Urinary bladder (tissue), 4 donors: ENCODE data around the gene SELENOP. TPM values are rescaled to one million over a fixed set of nuclear protein-coding genes. Genes with fewer than 3 reads are reported as not detected.
A peak's percentile ranks its signal among the peaks of the same experiment; 100 is the strongest.
"Not testable (repeated sequence)": the region's sequence is repeated elsewhere in the genome, so short reads cannot be mapped to it uniquely, and the experiment has no call there.

ENCODE experiments used
- DNase-seq: peaks from one replicate; pipeline ENCODE4 v3.0.0-alpha.2; 2015; ENCODE audit errors: extremely low spot score
- H3K27ac ChIP-seq: one replicate; pipeline ENCODE4 v1.5.1; 2013; ENCODE audit warnings: low read depth, mild to moderate bottlenecking, moderate library complexity
- H3K36me3 ChIP-seq: one replicate; pipeline ENCODE4 v1.6.1; 2013; ENCODE audit warnings: mild to moderate bottlenecking, moderate library complexity; ENCODE audit not compliant: insufficient read depth
- H3K4me1 ChIP-seq: one replicate; pipeline ENCODE4 v1.6.1; 2013; ENCODE audit warnings: mild to moderate bottlenecking, moderate library complexity; ENCODE audit not compliant: insufficient read depth
- H3K4me3 ChIP-seq: one replicate; pipeline ENCODE4 v1.5.1; 2013; ENCODE audit warnings: low read depth, low read length
- WGBS: extraction: QIAGEN DNeasy Blood & Tissue Kit; methylation state at CpG from one replicate; pipeline ENCODE4 v1.1.7; 2013; 5-methylcytosine and 5-hydroxymethylcytosine counted together
- polyA plus RNA-seq: library from polyadenylated mRNA; stranded (reverse); fragments of 200-250 nt; gene quantifications from one replicate; pipeline ENCODE4 v1.2.3, GENCODE V29; 2013
- total RNA-seq: library from RNA; depleted of rRNA; stranded (reverse); fragments of >200 nt; gene quantifications from one replicate; pipeline ENCODE4 v1.2.3, GENCODE V29; 2014
- donor health status: healthy with polysubstance abuse.
- donor health status: healthy.

Gene SELENOP
- total RNA-seq (433 TPM), polyA plus RNA-seq (283 TPM)

DNA sequence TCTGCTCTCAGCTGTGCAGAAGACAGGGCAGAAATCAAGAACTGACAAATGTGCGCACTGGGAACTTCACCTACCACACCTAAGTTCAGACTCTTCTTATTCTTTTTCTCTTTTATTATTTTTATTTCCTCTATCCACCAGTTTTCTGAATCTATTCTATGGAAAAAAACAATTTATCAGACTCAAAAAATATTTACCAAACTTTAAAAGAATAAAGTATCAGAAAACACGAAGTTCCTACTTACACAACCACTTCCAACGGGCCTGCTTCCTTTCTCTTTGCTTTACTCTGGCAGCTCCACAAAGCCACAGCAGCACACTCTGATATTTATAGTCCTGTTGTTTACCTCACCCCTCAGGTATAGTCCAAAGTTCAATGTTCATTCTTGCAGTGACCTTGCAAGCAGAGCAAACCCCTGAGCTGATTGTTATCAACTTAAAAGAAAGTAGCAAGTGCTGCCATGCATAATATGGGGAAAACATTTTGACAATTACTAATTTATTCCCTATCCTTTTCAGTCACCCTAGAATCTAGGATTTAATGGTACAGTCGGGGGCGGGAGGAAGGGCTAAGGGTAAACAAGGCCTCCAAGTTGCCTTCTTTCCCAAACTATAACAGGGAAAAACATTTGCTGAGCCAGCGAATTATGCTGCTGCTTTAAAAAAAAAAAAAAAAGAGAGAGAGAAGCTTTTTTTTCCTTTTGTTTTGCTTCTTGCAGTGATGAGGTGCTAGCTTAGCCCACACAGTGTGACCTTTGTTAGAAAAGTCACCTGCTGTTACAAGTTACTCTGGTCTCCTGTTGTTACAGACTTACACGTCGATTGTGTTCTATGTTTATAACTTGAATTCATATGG is at the start of gene SELENOP:
Gene SELENOP (minus strand): TSS at position 302 of the 856 bp plus-strand sequence. CDS start 3,539 bp downstream, outside the sequence.
- WGBS, result 19% methylated on average over 8 of the region's 8 CpGs
- DNase-seq, result peak; percentile 86
- H3K27ac ChIP-seq, result peak within 1 kb of the TSS; percentile 77

DNA sequence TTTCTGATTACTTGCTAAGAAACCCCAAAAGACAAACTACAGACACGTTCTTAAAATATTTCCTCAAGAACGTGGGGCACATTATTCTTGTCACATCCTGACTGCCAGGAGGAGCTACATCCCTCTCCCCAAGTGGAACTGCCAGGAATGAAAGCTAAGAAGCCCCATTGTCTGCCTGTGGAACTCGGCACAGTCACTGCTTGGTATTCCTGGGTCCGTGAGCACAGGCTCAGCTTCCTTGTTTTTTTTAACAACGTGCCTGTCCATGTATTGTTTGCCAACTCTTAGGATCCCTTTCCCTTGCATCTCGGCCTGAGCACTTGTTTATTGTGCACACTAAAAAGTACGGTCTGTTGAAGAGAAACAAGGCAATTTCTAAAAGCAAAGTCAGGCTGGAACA is 47.0 kb upstream of the SELENOP start:
- no peak overlapping the region for H3K4me3 ChIP-seq
- WGBS, result 17% methylated on average over 7 of the region's 7 CpGs
- no peaks in the 10 kb centered on the region for H3K4me1 ChIP-seq
- no peak for DNase-seq
- no peak overlapping the region for H3K27ac ChIP-seq
- H3K36me3 ChIP-seq, result no peaks in the 10 kb centered on the region

More for the DNA sequence above, at the start of gene SELENOP:
- no peaks in the 10 kb centered on the region for H3K4me1 ChIP-seq
- peaks cover 3% of the 10 kb centered on the region for H3K36me3 ChIP-seq
- peak within 1 kb of the TSS; percentile 63 for H3K4me3 ChIP-seq

DNA sequence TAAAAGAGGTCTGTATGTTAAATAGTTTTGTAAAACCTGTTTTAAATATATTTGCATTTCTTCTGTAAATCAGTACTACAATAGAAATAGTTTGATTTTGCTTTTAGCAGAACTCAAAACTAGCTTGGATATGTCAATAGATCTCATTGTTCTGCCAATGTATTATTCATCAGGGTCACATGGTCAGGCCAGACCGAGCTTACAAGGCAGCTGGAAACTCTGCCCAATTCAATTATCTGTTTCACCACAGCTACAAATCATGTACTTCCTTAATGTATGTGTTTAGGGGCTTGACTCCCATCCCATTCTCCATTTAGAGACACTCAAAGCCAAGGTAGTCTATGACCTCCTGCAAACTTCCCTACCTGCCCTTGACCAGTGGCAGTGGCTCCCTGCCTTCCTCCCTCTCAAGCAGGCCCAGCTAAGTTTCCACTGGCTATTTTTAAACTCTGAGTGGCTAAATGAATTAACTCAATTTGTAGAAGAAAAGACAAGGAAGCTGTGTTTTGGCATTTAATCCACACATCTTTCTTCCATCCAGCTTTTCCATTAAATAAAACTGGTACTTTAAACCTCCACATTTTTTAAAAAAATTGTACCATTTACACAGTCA is 46.4 kb upstream of the SELENOP start:
- Histone ChIP-seq H3K4me1 (no peaks in the 10 kb centered on the region), H3K27ac (no peak overlapping the region), H3K4me3 (no peak overlapping the region), H3K36me3 (no peaks in the 10 kb centered on the region)
- 22% methylated on average over 1 of the region's 1 CpG for WGBS
- no peak for DNase-seq

DNA sequence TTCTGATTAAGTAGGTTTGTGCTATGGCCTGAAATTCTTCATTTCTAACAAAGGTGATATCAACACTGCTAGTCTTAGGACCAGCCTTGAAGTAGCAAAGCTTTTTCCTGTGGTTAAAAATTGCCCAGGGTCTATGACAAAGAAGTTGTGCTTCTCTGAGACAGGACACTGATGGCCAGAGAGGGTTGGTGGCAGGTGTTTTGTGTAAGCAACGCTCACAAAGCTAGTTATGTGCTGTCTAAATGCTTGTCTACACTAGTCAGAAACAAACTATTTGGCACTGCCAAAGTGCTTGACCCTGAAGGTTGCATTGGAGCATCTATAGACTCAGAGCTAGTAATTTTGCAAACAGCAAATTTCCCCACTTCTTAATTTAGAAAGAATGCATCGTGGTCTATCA is 44.1 kb upstream of the SELENOP start:
- no peaks in the 10 kb centered on the region for H3K36me3 ChIP-seq
- H3K4me1 ChIP-seq, result no peaks in the 10 kb centered on the region
- 43% methylated on average over 2 of the region's 2 CpGs for WGBS
- no peak overlapping the region for H3K4me3 ChIP-seq
- DNase-seq, result no peak
- no peak overlapping the region for H3K27ac ChIP-seq

GRCh38 chr5:42855386-42855785 is 43.7 kb upstream of the SELENOP start:
- no peak for DNase-seq
- H3K4me1 ChIP-seq, result no peaks in the 10 kb centered on the region
- no peak overlapping the region for H3K4me3 ChIP-seq
- H3K27ac ChIP-seq, result no peak overlapping the region
- H3K36me3 ChIP-seq, result no peaks in the 10 kb centered on the region

- no peaks in the 10 kb centered on the region for H3K36me3 ChIP-seq
- no peak overlapping the region for H3K4me3 ChIP-seq
- H3K27ac ChIP-seq, result no peak overlapping the region
- no peak for DNase-seq
- WGBS, result 73% methylated on average over 1 of the region's 1 CpG
- no peaks in the 10 kb centered on the region for H3K4me1 ChIP-seq
Observed at GRCh38 chr5:42854795-42855194, 43.1 kb upstream of the SELENOP start.

DNA sequence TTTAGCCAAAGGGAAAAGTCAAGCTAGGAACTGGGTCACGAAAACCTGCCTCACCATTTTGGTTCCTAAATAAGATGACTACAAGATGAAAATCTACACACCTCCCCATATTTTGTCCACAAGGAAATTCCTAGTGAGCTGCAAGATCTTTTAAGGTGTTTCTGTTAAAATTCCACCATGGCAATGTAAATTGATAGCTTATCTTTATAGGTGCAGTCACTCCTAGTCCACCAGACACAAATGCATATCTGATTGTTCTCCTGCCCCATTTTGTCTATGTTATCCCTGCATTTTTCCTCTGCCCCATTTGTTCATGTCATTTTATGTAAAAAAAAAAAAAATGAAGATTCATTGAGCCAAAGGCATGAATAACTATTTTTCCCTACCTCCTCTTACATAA is 41.1 kb upstream of the SELENOP start:
- no peak for DNase-seq
- H3K36me3 ChIP-seq, result no peaks in the 10 kb centered on the region
- no peak overlapping the region for H3K4me3 ChIP-seq
- 98% methylated on average over 1 of the region's 1 CpG for WGBS
- no peak overlapping the region for H3K27ac ChIP-seq
- no peaks in the 10 kb centered on the region for H3K4me1 ChIP-seq

DNA sequence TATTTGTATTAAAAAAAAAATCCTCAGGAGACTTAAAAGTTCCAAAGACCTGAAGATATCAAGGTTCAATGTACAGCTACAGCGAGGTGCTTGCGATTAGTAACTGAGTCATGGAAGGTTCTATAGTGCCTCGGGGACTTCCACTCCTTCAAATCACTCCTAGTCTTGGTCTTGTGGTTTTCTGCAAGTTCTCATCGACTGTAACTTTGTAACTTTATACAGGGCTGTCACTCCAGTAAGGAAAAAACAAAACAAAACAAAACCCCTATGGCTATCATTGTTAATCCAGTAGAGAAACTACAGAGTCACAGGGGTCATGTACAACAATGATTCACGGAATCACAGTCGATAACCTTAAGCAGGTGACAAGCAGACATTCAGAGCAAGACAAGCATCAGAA is 39.8 kb upstream of the SELENOP start:
- H3K4me1 ChIP-seq, result no peaks in the 10 kb centered on the region
- no peak overlapping the region for H3K27ac ChIP-seq
- no peak overlapping the region for H3K4me3 ChIP-seq
- WGBS, result 84% methylated on average over 6 of the region's 6 CpGs
- H3K36me3 ChIP-seq, result no peaks in the 10 kb centered on the region
- DNase-seq, result no peak

GRCh38 chr5:42848545-42848944 is 36.9 kb upstream of the SELENOP start:
- Histone ChIP-seq H3K4me3 (no peak overlapping the region), H3K36me3 (no peaks in the 10 kb centered on the region), H3K27ac (no peak overlapping the region), H3K4me1 (no peaks in the 10 kb centered on the region)
- 92% methylated on average over 2 of the region's 2 CpGs for whole genome bisulfite sequencing
- DNase-seq, result no peak

- not testable (repeated sequence) for H3K36me3 ChIP-seq, H3K4me3 ChIP-seq, DNase-seq, H3K27ac ChIP-seq, H3K4me1 ChIP-seq
- whole genome bisulfite sequencing, result 99% methylated on average over 4 of the region's 4 CpGs
Observed at GRCh38 chr5:42844408-42844807, 32.7 kb upstream of the SELENOP start.

DNA sequence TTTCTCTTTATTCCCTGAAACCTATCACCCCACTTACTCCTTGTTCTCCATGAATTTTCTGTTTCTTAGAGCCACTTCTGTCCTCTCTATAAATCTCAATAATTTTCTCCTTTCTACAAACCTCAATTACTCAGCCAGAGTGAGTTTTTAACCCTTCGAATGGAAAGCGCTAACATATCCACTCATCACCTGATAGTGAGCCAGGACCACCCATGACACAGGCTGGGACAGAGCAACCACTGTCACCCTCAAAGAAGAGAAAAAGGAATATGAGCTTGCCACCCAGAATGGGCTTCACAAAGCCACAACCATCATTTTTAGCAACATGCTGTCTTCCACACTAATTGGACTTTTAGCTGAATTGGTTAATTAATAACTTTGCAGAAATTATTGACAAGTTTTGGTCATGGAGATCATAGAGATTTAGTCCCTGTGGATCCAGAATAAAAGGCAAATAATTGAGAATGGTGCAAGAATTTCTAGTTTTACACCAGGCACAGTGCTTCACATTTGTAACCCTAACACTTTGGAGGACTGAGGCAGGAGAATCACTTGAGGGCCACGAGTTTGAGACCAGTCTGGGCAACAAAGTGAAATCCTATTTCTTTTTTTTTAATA is 32.1 kb upstream of the SELENOP start:
- Histone ChIP-seq H3K27ac (no peak overlapping the region), H3K4me1 (no peaks in the 10 kb centered on the region), H3K4me3 (no peak overlapping the region), H3K36me3 (no peaks in the 10 kb centered on the region)
- WGBS, result 84% methylated on average over 3 of the region's 3 CpGs
- DNase-seq, result no peak

- Histone ChIP-seq H3K4me1 (no peaks in the 10 kb centered on the region), H3K36me3 (no peaks in the 10 kb centered on the region), H3K4me3 (no peak overlapping the region), H3K27ac (no peak overlapping the region)
- WGBS, result 24% methylated on average over 4 of the region's 4 CpGs
- DNase-seq, result no peak
Observed at GRCh38 chr5:42842921-42843641, 31.4 kb upstream of the SELENOP start.

GRCh38 chr5:42840842-42841567 is 29.3 kb upstream of the SELENOP start:
- Histone ChIP-seq H3K4me1 (no peaks in the 10 kb centered on the region), H3K4me3 (no peak overlapping the region), H3K36me3 (no peaks in the 10 kb centered on the region), H3K27ac (no peak overlapping the region)
- WGBS, result 71% methylated on average over 5 of the region's 5 CpGs
- no peak for DNase-seq
